Measurements from ENCODE around the gene MYO1F. TPM values are rescaled to one million over a fixed set of nuclear protein-coding genes. Genes with fewer than 3 reads are reported as not detected.

Gene MYO1F
- total RNA-seq, 2 donors from 2014 or later = 23.3 to 54.1 TPM

DNA sequence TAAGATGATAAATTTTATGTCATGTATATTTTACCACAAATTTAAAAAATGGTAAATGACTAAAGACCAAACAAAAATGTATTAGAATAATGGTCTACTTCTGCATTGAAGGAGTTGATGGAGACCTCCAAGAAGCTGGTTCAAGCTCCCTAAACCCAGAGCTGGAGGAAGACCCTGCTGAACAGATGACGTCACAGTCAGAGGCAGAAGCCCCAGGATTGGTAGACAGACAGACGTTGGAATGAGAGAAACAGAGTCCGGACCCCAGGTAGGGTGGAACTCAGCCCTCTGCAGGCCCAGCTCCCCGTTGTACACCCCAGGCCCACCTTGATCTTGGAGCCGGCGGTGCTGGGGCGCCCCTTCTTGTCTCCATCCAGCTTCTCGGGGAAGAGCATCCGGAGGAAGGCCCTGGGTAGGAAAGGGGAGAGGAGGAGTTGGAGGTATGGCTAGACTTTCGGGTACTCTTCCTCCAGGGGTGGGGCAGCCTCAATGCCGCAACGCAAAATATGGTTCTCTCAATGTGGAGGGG, 37.6 kb downstream of the MYO1F start:
- no peak overlapping the region for H3K27ac Mint-ChIP-seq
- ATAC-seq (replicated peaks in 1 of 2) (no peak), DNase-seq (no peak)
- peaks cover 0 to 4% of the 10 kb centered on the region in 2 donors for H3K36me3 Mint-ChIP-seq (ENCODE audit: insufficient read depth in 2 of 2)
- H3K4me1 Mint-ChIP-seq (ENCODE audit: low read depth) = no peaks in the 10 kb centered on the region
- no peaks in the 10 kb centered on the region for H3K9me3 Mint-ChIP-seq
- H3K4me3 Mint-ChIP-seq = no peak overlapping the region
- no peaks in the 10 kb centered on the region for H3K27me3 Mint-ChIP-seq (ENCODE audit: low read depth)

DNA sequence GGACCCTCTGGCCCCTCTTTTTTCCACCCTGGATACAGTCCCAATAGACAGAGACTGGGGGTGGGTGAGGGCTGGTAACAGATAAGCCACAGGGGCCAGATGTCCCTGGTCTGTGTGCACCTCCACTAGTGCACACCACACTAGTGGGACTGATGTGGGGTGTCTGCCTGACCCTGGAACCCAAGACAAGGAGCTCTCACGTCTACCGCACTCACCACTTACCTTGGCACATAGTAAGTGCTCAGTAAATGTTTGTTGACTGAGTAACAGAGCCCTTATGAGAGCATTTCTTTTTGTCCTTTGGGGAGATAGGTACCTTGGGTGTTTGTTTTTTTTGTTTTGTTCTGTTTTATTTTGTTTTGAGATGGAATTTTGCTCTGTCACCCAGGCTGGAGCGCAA, 40.1 kb downstream of the MYO1F start:
- no peak for DNase-seq
- Mint-ChIP-seq H3K4me3 (no peak overlapping the region), H3K27ac (no peak overlapping the region), H3K27me3 (ENCODE audit: low read depth) (no peaks in the 10 kb centered on the region), H3K36me3 (ENCODE audit: insufficient read depth in 2 of 2) (peaks cover 0 to 2% of the 10 kb centered on the region in 2 donors), H3K9me3 (no peaks in the 10 kb centered on the region), H3K4me1 (ENCODE audit: low read depth) (no peaks in the 10 kb centered on the region)
- ATAC-seq (replicated peaks in 1 of 2) = no peak

DNA sequence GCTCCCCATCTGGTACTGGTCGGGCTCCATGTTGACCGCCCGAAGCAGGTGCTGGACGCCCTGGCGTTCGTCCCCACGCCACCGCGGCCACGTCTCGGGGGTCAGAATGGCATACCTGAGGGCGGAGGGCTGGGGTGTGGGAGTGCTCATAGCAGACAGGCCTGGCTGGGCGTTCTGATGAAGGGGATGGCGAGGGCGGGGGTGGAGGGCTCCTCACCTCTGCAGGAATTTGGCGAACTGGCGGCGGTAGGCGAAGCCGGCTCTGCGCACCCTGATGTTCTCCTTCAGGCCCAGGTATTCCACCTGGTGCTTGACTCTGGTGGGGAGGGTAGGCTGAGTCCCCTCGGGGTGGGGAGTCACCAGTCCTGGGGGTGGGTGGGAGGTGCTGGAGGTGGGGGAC, 41.0 kb downstream of the MYO1F start:
- no peak for ATAC-seq (replicated peaks in 1 of 2)
- Mint-ChIP-seq H3K4me1 (ENCODE audit: low read depth) (no peaks in the 10 kb centered on the region), H3K36me3 (ENCODE audit: insufficient read depth in 2 of 2) (peaks cover 0 to 2% of the 10 kb centered on the region in 2 donors), H3K9me3 (no peaks in the 10 kb centered on the region), H3K27me3 (ENCODE audit: low read depth) (no peaks in the 10 kb centered on the region), H3K4me3 (no peak overlapping the region), H3K27ac (no peak overlapping the region)
- no peak for DNase-seq

DNA sequence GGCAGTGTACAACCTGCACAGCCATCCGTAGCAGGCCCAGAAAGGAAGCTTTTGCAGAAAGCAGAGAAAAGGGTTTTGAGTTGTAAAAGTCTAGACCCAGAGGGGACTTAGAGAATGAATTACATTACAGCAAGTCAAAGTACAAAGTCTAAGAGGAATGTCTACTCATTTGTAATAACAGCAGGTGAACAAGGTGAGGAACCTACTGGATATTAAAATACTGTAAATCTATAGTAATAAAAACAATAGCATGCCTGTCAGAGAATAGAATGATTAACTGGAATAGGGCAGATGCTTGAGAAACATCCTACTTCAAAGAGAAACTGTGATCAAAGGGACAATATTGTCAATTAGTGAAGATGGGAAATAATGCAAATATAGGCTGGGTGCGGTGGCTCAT, 45.0 kb downstream of the MYO1F start:
- peaks cover 4 to 10% of the 10 kb centered on the region in 2 donors for H3K36me3 Mint-ChIP-seq (ENCODE audit: insufficient read depth in 2 of 2)
- DNase-seq = no peak
- H3K27ac Mint-ChIP-seq = no peak overlapping the region
- no peaks in the 10 kb centered on the region for H3K4me1 Mint-ChIP-seq (ENCODE audit: low read depth)
- no peak overlapping the region for H3K4me3 Mint-ChIP-seq
- no peaks in the 10 kb centered on the region for H3K9me3 Mint-ChIP-seq
- ATAC-seq (replicated peaks in 1 of 2) = no peak
- H3K27me3 Mint-ChIP-seq (ENCODE audit: low read depth) = no peaks in the 10 kb centered on the region

DNA sequence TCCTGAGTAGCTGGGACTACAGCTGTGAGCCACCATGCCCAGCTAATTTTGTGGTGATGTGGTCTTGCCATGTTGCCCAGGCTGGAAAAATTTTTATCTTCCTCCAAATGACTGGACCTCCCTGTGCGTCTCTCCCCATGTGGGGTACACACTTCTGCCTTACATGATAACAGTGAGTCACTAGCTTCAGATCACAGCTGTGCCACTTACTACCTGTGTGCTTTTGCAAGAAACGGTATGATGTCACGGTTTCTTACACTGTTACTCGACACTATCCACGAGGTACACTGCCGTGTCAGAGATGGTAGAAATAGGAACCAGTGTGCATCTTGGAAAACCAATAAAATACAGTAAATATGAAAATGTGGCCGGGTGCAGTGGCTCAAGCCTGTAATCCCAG, 45.8 kb downstream of the MYO1F start:
- Mint-ChIP-seq H3K9me3 (no peaks in the 10 kb centered on the region), H3K4me3 (no peak overlapping the region), H3K27me3 (ENCODE audit: low read depth) (no peaks in the 10 kb centered on the region), H3K36me3 (ENCODE audit: insufficient read depth in 2 of 2) (peaks cover 4 to 14% of the 10 kb centered on the region in 2 donors), H3K4me1 (ENCODE audit: low read depth) (no peaks in the 10 kb centered on the region), H3K27ac (no peak overlapping the region)
- DNase-seq = no peak
- ATAC-seq (replicated peaks in 1 of 2) = no peak

- H3K36me3 Mint-ChIP-seq (ENCODE audit: insufficient read depth in 2 of 2) = peaks cover 4 to 11% of the 10 kb centered on the region in 2 donors
- no peaks in the 10 kb centered on the region for H3K4me1 Mint-ChIP-seq (ENCODE audit: low read depth)
- H3K4me3 Mint-ChIP-seq = no peak overlapping the region
- DNase-seq = no peak
- no peaks in the 10 kb centered on the region for H3K27me3 Mint-ChIP-seq (ENCODE audit: low read depth)
- no peak for ATAC-seq (replicated peaks in 1 of 2)
- H3K9me3 Mint-ChIP-seq = no peaks in the 10 kb centered on the region
- no peak overlapping the region for H3K27ac Mint-ChIP-seq
Observed at GRCh38 chr19:8530061-8530679, 47.1 kb downstream of the MYO1F start.

- no peak for DNase-seq
- no peak overlapping the region for H3K27ac Mint-ChIP-seq
- no peak for ATAC-seq (replicated peaks in 1 of 2)
- no peaks in the 10 kb centered on the region for H3K4me1 Mint-ChIP-seq (ENCODE audit: low read depth)
- peaks cover 4 to 13% of the 10 kb centered on the region in 2 donors for H3K36me3 Mint-ChIP-seq (ENCODE audit: insufficient read depth in 2 of 2)
- H3K27me3 Mint-ChIP-seq (ENCODE audit: low read depth) = no peaks in the 10 kb centered on the region
- H3K9me3 Mint-ChIP-seq = no peaks in the 10 kb centered on the region
- no peak overlapping the region for H3K4me3 Mint-ChIP-seq
Observed at GRCh38 chr19:8529369-8530006, 47.8 kb downstream of the MYO1F start.

DNA sequence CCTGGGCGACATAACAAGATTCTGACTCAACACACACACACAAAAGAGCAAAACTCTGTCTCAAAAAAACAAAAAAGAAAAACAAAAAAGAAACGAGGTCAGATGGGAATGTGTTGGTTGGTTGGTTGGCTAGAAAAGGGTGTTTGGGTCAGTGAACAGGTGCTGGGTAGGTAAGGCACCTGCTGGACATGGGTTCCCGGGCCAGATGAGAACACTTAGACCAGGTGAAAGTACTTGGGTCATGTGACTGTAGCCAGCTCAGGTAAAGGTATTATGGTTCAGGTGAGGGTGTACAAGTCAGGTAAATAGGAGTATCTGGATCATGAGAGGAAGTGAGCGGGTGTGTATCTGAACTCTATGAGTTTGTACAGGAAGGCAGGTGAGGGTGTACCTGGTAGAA, 48.7 kb downstream of the MYO1F start:
- Mint-ChIP-seq H3K4me3 (no peak overlapping the region), H3K36me3 (ENCODE audit: insufficient read depth in 2 of 2) (peaks cover 4 to 13% of the 10 kb centered on the region in 2 donors), H3K27me3 (ENCODE audit: low read depth) (no peaks in the 10 kb centered on the region), H3K4me1 (ENCODE audit: low read depth) (no peaks in the 10 kb centered on the region), H3K27ac (no peak overlapping the region), H3K9me3 (no peaks in the 10 kb centered on the region)
- no peak for DNase-seq
- ATAC-seq (replicated peaks in 1 of 2) = no peak

DNA sequence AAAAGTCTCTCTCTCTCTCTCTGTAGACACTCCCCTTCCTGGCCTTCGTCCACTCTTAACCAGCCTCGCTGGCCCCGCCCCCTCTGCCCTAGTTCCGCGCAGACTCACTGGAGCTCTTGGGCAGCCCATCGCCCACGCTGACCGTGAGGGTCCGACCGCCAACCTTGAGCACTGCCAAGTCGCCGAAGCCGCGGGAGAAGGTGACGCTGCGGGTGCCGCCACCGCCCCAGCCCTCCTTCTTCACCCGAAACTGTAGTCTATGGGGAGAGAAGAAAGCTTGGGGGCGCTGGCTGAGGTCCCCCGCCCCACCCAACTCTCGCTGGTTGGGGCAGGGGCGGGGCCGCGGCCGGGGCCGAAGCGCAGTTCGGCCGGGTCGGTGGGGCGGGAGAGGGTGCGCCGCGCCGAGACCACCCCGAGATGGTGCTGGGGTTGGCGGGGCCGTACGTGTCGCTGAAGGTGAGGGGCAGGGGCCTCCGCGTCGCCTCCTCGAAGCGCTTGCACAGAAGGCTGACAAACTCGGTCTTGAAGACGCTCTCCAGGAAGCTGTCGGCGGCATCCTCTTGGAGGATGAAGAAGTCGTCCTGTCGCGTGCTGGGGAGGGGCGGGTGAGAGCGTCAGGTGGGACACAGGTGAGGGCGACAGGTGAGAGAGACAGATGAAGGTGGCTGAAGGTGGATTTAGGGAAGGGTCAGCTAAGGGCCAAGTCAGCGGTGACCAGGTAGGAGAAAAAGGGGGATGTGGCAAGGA, 50.7 kb downstream of the MYO1F start:
- Mint-ChIP-seq H3K4me3 (no peak overlapping the region), H3K27ac (no peak overlapping the region), H3K27me3 (ENCODE audit: low read depth) (no peaks in the 10 kb centered on the region), H3K36me3 (ENCODE audit: insufficient read depth in 2 of 2) (peaks cover 4 to 13% of the 10 kb centered on the region in 2 donors), H3K4me1 (ENCODE audit: low read depth) (no peaks in the 10 kb centered on the region), H3K9me3 (no peaks in the 10 kb centered on the region)
- ATAC-seq (replicated peaks in 1 of 2) (peak in 1 of 2 donors; percentile 31), DNase-seq (peak in 1 of 2 donors; percentile 20)

GRCh38 chr19:8525401-8525684, 51.9 kb downstream of the MYO1F start:
- H3K4me1 Mint-ChIP-seq (ENCODE audit: low read depth) = no peaks in the 10 kb centered on the region
- ATAC-seq (replicated peaks in 1 of 2) = no peak
- no peaks in the 10 kb centered on the region for H3K27me3 Mint-ChIP-seq (ENCODE audit: low read depth)
- no peaks in the 10 kb centered on the region for H3K9me3 Mint-ChIP-seq
- peaks cover 4 to 13% of the 10 kb centered on the region in 2 donors for H3K36me3 Mint-ChIP-seq (ENCODE audit: insufficient read depth in 2 of 2)
- no peak for DNase-seq
- H3K4me3 Mint-ChIP-seq = no peak overlapping the region
- no peak overlapping the region for H3K27ac Mint-ChIP-seq

- H3K27ac Mint-ChIP-seq = no peak overlapping the region
- DNase-seq = no peak
- peaks cover 42% of the 10 kb centered on the region for H3K4me1 Mint-ChIP-seq (ENCODE audit: low read depth)
- no peaks in the 10 kb centered on the region for H3K36me3 Mint-ChIP-seq (ENCODE audit: insufficient read depth in 2 of 2)
- H3K9me3 Mint-ChIP-seq = no peaks in the 10 kb centered on the region
- ATAC-seq (replicated peaks in 1 of 2) = no peak
- no peaks in the 10 kb centered on the region for H3K27me3 Mint-ChIP-seq (ENCODE audit: low read depth)
- no peak overlapping the region for H3K4me3 Mint-ChIP-seq
Observed at GRCh38 chr19:8519388-8519787, 57.9 kb downstream of the MYO1F start.

DNA sequence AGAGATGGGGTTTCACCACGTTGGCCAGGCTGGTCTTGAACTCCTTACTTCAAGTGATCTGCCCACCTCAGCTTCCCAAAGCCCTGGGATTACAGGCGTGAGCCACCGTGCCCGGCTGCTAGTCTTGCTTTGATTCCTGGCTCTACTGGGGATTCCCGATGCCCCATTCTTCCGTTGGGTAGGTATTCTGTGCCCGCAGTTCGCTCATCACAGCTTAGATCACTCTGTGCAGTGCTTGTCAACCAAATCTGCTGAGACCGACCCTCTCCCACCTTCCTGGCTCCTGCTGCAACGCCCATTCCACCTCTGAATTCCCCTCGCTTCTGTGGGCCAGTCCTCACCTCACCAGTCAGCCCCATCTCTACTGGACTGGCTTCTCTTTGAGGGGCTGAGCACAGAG, 58.7 kb downstream of the MYO1F start:
- H3K9me3 Mint-ChIP-seq = no peaks in the 10 kb centered on the region
- H3K4me1 Mint-ChIP-seq (ENCODE audit: low read depth) = peaks cover 48% of the 10 kb centered on the region
- DNase-seq (no peak), ATAC-seq (replicated peaks in 1 of 2) (no peak)
- no peaks in the 10 kb centered on the region for H3K27me3 Mint-ChIP-seq (ENCODE audit: low read depth)
- peak overlapping the region in 1 of 2 donors; percentile 7 for H3K4me3 Mint-ChIP-seq
- peaks cover 0 to 2% of the 10 kb centered on the region in 2 donors for H3K36me3 Mint-ChIP-seq (ENCODE audit: insufficient read depth in 2 of 2)
- H3K27ac Mint-ChIP-seq = peak overlapping the region; percentile 33
